NOMO-1 treated with DMSO at 0.1 percent for 48 hours (cell line): Measurements from ENCODE around the gene MAB21L2.

ENCODE experiments used
- DNase-seq: peaks from one replicate; lab custom pipeline; 2025; ENCODE audit not compliant: unreplicated experiment; lab: John Stamatoyannopoulos, UW

MAB21L2 gene

GRCh38 chr4:150574678-150575077 lies 7.3 kb upstream of the MAB21L2 start:
- no peak for DNase-seq

GRCh38 chr4:150577796-150578195 lies 4.2 kb upstream of the MAB21L2 start:
- no peak for DNase-seq

- DNase-seq: no peak
Measured at GRCh38 chr4:150578745-150579501, 3.0 kb upstream of the MAB21L2 start.

GRCh38 chr4:150579551-150580234 lies 2.3 kb upstream of the MAB21L2 start:
- no peak for DNase-seq

- no peak for DNase-seq
Measured at GRCh38 chr4:150580306-150580705, 1.6 kb upstream of the MAB21L2 start.

GRCh38 chr4:150581056-150581605 lies 820 bp upstream of the MAB21L2 start:
- DNase-seq: no peak

- DNase-seq: no peak
Measured at GRCh38 chr4:150581641-150582051, 305 bp upstream of the MAB21L2 start.

- DNase-seq: no peak
Measured at GRCh38 chr4:150582873-150583286, 929 bp downstream of the MAB21L2 start.

GRCh38 chr4:150583287-150584110 lies 1.5 kb downstream of the MAB21L2 start:
- DNase-seq: no peak

- DNase-seq: no peak
Measured at GRCh38 chr4:150584111-150584915, 2.4 kb downstream of the MAB21L2 start.

- no peak for DNase-seq
Measured at GRCh38 chr4:150585611-150586010, 3.7 kb downstream of the MAB21L2 start.

- DNase-seq: no peak
Measured at GRCh38 chr4:150586162-150586810, 4.3 kb downstream of the MAB21L2 start.

GRCh38 chr4:150588316-150588715 lies 6.4 kb downstream of the MAB21L2 start:
- no peak for DNase-seq

- DNase-seq: no peak
Measured at GRCh38 chr4:150589157-150589556, 7.2 kb downstream of the MAB21L2 start.

- DNase-seq: no peak
Measured at GRCh38 chr4:150590631-150591030, 8.7 kb downstream of the MAB21L2 start.

GRCh38 chr4:150591406-150591805 lies 9.5 kb downstream of the MAB21L2 start:
- no peak for DNase-seq

GRCh38 chr4:150591904-150592303 lies 10.0 kb downstream of the MAB21L2 start:
- no peak for DNase-seq

GRCh38 chr4:150593996-150594395 lies 12.0 kb downstream of the MAB21L2 start:
- no peak for DNase-seq

- no peak for DNase-seq
Measured at GRCh38 chr4:150598909-150599308, 17.0 kb downstream of the MAB21L2 start.

GRCh38 chr4:150599547-150599946 lies 17.6 kb downstream of the MAB21L2 start:
- DNase-seq: no peak
